ENCODE data around the gene FES.
"Not testable (repeated sequence)": the region's sequence is repeated elsewhere in the genome, so short reads cannot be mapped to it uniquely, and the experiment has no call there.

The FES gene

DNA sequence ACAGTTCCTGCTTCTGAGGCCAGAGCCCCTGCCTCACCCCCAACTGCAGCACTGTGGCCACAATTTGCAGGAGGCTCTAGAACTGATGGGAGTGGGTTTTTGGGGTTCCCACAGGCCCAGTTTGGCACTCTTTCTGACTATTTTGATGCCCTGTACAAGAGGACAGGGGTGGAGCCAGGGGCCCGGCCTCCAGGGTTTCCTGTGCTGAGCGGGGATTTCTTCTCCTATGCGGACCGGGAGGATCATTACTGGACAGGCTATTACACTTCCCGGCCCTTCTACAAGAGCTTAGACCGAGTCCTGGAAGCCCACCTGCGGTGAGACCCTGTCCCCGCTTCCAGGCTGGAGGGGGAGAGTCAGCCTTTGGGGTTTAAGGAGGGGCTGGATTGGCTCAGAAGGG is 25.7 kb downstream of the FES start:
- DNase-seq (ENCODE audit: low read depth) = no peak

DNA sequence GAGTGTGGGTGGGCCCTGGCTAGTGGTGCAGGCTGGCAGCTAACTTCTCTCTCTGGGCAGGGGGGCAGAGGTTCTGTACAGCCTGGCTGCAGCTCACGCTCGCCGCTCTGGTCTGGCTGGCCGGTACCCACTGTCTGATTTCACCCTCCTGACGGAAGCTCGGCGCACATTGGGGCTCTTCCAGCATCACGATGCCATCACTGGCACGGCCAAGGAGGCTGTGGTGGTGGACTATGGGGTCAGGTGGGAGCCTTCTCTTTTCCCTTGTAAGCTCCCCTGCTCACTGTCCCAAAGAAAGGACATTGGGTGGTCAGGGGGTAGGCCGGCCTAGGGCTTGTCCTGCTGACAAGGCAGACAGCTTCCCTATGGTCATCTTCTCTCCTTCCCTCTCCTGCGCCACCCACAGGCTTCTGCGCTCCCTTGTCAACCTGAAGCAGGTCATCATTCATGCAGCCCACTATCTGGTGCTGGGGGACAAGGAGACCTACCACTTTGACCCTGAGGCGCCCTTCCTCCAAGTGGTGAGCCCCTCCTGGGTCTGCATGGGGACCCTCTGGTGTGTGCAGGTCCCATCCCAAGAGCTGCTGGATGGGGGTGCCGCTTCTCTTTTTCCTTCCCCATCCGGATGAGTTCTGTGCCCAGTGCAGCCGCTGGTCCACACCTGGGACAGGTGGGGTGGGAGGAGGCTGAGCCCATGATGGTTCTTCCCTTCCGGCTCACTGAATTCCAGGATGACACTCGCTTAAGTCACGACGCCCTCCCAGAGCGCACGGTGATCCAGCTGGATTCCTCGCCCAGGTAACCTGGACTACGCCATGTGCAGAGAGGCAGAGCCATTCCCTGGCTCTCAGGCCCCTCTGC is 26.4 kb downstream of the FES start:
- DNase-seq (ENCODE audit: low read depth) = no peak

- no peak for DNase-seq (ENCODE audit: low read depth)
Observed at GRCh38 chr15:90911302-90911623, 27.0 kb downstream of the FES start.

GRCh38 chr15:90911906-90912769 is 27.8 kb downstream of the FES start:
- DNase-seq (ENCODE audit: low read depth) = no peak

- DNase-seq (ENCODE audit: low read depth) = no peak
Observed at GRCh38 chr15:90912770-90913075, 28.4 kb downstream of the FES start.

GRCh38 chr15:90913398-90913944 is 29.2 kb downstream of the FES start:
- no peak for DNase-seq (ENCODE audit: low read depth)

- DNase-seq (ENCODE audit: low read depth) = no peak
Observed at GRCh38 chr15:90914305-90915080, 30.2 kb downstream of the FES start.

DNA sequence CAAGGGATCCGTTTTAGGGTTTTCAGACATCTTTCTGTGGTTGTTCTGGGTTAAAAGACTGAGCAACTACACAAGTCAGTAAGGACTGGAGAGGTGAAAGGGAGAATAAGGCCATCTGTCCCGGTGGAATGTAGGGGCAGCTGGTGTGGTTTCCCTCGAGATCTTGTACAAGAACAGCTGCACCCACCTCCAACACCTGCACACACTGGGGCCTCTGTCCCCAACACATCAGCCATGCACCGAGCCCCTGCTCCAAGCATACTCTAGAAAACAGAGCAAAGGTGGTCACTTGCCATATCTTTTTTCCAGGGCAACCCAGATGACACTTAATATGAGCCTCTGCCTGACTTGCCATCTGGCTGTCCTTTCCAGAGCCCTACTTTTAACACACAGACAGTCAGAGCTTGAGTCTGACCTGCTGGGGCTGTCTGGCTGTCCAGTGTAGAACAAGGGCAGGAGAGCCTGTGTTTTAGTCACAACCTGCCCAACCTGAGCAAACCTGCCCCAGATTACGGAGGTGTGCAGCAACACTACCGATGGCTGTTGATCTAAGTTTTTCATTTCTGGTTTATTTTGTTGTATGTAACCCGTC is 31.0 kb downstream of the FES start:
- no peak for DNase-seq (ENCODE audit: low read depth)

- DNase-seq (ENCODE audit: low read depth) = no peak
Observed at GRCh38 chr15:90915808-90916440, 31.6 kb downstream of the FES start.

DNA sequence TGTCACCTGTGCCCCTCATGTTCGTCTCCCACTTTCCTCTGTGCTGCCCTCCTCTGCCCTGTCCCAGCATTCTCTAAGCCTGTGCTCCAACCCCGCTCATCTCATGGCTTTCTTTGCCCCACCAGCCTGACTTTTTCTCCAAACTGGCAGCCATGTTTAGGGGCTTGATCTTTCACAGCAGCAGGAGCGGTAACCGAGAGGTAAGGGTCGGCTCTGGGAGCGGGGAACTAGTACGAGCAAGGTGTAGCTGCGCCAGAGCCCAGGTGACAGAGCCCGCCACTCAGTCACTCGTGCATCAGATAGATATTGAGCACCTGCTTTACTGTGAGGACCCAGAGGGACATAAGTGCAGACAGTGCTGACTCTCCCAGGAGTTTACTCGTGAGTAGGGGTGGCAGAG is 32.2 kb downstream of the FES start:
- DNase-seq (ENCODE audit: low read depth) = no peak

- no peak for DNase-seq (ENCODE audit: low read depth)
Observed at GRCh38 chr15:90917569-90917968, 33.3 kb downstream of the FES start.

GRCh38 chr15:90918034-90918788 is 33.9 kb downstream of the FES start:
- DNase-seq (ENCODE audit: low read depth) = no peak

- no peak for DNase-seq (ENCODE audit: low read depth)
Observed at GRCh38 chr15:90918835-90919234, 34.5 kb downstream of the FES start.

DNA sequence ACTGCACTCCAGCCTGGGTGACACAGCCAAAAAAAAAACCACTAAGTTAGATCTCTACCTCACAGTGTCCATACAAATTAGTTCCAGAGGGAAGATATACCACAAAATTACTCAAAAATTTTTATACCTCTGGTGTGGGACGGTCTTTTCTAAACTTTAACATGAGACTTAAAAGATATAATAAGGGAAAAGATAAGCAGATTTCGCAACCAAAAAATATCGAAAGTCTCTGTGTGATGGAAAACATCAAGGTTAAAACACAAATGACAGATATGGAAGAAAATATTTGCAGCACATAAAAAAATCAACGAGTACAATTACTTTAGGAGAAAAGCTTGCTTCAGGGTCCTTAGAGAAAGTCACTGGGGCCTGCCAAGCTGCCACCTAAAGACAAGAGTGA is 37.6 kb downstream of the FES start:
- DNase-seq (ENCODE audit: low read depth) = no peak

DNA sequence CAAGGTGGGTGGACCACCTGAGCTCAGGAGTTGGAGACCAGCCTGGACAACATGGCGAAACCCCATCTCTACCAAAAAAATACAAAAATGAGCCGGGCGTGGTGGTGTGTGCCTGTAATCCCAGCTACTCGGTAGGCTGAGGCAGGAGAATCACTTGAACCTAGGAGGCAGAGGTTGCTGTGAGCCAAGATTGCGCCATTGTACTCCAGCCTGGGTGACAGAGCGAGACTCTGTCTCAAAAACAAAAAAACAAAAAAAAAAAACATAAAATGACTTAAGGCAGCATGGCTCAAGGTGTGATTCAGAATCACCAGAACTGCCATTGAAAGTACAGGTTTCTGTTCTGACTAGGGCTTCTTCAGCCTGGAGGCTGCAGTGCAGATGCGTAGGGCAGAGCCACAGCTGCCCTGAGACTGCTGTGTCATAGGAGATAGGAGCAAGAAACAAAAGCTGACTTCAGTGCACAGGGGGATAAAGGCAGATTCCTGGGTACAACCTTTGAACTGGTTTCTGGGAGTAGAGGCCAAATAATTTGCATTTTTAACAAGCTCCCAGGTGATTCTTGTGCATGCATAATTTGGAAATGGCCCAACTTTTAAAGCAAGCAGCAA is 38.5 kb downstream of the FES start:
- not testable (repeated sequence) for DNase-seq (ENCODE audit: low read depth)

- no peak for DNase-seq (ENCODE audit: low read depth)
Observed at GRCh38 chr15:90924375-90924774, 40.1 kb downstream of the FES start.

- DNase-seq (ENCODE audit: low read depth) = not testable (repeated sequence)
Observed at GRCh38 chr15:90926766-90927165, 42.5 kb downstream of the FES start.

DNA sequence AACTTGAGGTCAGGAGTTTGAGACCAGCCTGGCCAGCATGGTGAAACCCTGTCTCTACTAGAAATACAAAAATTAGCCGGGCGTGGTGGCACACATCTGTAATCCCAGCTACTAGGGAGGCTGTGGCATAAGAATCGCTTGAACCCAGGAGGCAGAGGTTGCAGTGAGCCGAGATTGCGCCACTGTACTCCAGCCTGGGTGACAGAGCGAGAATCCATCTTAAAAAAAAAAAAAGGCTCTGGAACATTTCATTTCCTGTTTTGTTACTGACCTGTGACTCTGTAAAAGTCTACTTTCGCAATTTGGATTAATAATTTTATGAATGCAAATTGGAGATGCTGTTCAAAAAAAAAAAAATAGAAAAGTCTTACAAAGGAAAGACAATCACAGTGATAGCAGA is 43.8 kb downstream of the FES start:
- DNase-seq (ENCODE audit: low read depth) = not testable (repeated sequence)

GRCh38 chr15:90929246-90930019 is 45.1 kb downstream of the FES start:
- DNase-seq (ENCODE audit: low read depth) = no peak

All from activated gamma-delta T cell treated with anti-CD3 and anti-CD28 coated beads, Interleukin-2, amount 50 U/mL, for 16 hours (primary cell).